HG03469 (cell line): ENCODE data around the gene GBE1.

Experiments
- ATAC-seq: cut with Tn5 transposase; IDR thresholded peaks from one replicate; pipeline ENCODE4 v1.9.1; 2021; ENCODE audit warnings: mild to moderate bottlenecking, moderate library complexity, moderate number of reproducible peaks; ENCODE audit not compliant: unreplicated experiment

The GBE1 gene

DNA sequence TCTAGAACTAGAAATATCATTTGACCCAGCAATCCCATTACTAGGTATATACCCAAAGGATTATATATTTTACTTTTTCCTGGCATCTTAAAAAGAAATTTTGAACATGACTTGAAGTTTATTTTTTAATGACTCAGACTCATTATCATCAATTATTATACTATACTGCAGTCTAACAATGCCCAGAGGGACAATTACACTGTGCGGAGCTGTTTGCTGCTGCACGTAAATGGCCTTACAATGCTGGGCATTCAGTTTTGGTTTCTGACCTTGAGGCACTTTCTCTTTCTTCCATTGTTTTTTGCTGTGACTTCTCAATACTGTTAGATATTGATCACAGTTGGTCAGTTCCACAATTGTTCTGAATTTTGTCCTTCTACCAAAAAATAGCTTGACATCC, 128.8 kb downstream of the GBE1 start:
- no peak for ATAC-seq

DNA sequence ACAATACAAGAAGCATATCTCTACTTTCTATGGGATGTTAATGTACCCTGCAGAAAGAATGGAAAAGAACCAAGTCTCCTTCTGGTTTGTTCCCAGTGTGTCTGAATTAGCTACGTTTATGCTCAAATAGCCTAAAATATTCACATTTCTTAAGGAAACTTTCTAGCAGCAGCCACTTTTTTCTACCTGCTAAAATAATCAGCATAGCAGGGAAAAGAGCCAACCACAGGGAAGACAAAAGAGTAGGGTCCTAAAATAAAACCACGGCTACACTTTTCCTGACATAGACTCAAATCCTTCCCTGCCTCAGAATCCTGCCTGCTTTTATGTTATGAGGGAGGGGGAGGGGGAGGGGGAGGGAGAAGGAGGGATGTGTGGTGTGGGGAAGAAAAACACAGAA, 136.7 kb downstream of the GBE1 start:
- ATAC-seq: no peak

DNA sequence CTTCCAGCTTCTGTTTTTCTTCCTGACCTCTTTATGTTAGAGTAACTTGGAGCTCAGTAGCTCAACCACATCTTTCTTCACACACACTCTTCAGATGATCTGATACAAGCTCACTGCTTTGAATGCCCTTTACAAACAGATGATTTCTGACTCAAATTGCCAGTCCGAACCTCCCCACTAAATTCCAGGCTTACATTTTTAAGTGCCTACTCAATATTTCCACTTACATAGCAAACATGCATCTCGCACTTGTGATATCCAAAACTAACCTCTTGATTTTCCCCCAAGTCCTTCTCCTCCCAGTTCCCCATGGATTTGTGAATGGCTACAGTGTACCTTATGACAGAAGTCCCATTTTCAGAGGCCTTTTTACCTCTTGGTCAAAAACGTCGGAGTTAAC, 139.1 kb downstream of the GBE1 start:
- no peak for ATAC-seq

DNA sequence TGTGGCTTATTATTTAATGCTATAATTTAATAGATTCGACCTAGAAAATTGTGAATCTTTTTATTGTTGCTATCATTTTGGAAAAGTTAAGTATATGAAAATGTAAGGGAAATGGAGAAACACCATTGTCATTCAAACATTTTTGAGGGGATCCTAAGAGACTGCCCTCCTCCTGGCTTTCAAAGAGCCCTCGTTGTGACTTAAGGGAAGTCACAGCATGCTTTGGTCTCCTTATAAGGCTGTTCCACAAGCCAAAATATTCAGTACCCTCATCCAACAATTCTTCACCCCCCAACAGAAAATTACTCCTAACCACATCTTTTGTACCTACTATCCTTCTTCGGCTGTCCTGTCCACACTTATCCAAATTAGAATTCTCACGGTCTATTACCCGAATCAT, 140.2 kb downstream of the GBE1 start:
- ATAC-seq: no peak

DNA sequence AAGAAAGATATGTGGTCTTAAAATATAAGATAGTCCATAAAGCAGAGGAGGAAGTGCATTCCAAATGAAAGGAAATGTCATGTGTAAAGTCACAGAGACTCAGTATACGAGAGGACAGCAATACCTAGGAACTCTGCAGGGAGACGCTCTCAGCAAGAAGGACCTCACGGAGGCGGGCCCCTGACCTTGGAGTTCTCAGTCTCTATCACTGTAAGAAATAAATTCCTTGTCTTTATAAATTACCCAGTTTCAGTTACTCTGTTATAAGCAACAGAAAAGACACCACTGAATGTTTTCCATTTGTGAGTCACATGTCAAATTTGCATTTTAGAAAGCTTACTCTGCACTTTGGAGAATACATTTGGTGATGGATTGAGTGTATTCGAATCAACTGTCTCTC, 140.6 kb downstream of the GBE1 start:
- ATAC-seq: no peak

DNA sequence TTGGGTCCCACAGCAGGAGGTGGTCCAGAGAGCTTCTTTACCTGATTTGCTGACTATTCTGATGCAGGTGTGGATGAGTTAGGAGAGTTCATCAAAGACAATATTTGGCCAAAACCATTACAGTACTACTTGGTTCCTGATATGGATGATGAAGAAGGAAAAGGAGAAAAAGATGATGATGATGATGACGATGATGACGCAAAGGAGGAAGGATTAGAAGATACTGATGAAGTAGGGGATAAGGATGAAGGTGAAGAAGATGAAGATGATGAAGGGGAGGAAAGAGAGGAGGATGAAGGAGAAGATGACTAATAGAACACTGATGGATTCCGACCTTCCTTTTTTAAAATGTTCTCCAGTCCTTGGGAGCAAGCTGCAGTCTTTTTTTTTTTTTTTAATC, 148.7 kb downstream of the GBE1 start:
- ATAC-seq: no peak

DNA sequence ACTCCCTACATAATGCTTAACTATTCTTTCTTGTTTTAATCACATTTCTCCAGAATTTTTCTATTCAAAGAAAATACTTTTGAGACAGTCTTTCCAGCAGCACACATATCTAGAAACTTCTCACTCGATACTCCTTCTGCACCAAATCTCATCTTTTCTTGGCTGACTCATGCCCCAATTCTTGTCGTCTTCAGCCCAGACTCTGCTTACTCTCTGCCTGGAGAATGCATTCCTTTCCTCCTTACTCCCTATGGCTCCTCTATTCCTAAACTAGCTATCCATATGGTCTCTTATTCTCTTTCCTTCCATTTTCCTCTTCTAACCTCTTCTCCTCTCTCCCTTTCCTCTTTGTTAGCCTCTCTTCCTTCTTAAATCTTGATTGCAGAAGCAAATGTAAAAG, 158.7 kb downstream of the GBE1 start:
- no peak for ATAC-seq

DNA sequence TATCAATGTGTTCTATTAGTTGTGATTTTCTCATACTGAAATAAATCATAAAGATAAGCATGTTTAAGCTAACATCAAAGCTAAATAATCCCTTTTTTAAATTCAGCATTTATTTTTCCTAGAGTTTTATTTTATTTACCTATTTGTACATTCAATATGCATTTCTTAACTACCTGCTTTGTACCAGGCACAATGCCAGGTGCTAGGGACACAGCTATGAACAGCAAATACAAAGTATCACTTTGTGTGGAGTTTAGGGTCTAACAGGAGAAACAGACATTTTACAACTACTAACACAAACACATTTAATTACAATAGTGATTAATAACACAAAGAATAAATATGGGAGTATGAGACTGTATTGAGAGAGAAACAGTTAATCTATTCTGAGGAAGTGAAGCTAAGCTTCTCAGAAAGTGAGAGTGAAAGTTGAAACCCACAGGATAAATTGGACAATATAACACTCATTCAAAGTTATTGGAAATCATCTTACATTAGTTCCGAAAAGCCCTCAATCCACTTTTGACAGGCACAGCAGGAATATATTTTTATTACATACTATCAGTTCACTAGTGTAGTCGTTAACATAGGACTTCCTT, 159.6 kb downstream of the GBE1 start:
- no peak for ATAC-seq

DNA sequence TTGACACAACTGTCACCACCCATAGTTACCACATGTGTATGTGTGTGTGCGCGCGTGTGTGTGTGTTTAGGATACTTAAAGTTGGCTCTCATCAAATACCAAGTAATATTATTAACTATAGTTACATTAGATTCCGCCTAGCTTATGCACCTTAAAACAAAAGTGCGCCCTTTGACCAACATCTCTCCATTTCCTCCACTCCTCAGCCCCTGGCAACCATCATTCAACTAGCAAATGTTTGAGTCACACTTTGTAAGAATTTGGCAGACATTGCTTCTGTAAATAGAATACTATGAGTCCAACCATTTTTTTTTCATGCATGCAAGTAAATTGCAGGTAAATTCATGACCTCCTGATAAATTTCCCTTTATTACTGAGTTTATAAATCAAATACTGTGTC, 169.3 kb downstream of the GBE1 start:
- no peak for ATAC-seq

DNA sequence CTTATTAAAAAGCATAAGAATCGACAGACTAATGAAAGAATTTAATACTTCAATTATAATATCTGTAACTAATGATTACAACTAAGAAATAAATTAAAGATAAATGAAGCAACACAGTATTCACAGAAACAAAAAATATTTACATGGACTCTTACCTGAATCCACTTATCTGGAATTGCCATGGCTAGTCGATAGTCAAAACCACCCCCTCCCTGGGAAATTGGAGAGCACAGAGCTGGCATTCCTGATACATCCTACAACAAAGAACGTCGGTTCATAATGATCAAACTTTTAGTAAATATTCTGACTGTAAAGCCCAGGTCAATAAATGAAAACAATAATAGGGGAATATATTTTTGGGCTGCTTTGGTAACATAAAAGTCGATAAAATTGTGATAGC, 175.5 kb downstream of the GBE1 start:
- no peak for ATAC-seq

DNA sequence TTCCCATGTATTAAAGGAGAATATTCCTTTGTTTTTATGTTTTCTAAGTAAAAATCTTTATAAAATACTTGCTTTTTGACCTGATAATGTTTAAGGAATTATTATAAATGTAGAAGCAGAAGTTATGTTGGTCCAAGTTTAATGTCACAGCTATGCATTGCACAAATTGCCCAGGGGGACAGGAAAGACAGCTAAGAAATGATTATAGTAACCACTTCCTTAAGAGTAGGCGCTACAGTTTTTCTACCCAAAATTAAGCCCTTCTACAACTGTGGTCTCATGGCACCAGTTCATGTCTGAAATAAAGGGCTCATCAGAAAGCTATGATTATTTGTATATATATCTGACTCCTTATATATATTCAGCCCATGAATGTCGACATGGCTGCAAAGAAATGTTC, 176.4 kb downstream of the GBE1 start:
- ATAC-seq: no peak

DNA sequence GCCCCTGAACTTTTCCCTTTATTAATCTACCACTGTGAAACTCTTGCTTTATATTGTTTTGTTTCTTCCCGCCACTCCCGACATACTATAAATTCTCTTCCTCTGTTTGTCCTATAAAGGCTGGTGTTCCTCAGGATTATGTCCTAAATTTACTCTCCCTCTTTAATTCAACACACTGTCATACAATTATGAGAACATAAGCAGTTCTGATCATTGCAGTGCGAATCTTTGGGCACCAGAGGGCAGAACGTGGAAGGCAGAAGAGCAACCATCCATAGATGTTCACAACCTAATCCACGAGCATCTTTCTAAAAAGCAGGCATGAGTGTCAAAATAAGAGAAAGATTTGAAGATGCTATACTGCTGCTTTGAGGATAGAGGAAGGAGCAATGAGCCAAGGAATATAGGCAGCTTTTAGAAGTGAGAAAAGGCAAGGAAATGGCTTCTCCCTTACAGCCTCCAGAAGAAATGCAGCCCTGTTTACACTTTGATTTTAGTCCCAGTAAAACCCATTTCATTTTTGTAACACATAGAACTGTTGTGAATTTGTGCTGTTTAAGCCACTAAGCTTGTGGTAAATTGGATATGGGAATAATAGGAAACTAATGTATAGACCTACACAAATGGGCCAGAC, 179.4 kb downstream of the GBE1 start:
- ATAC-seq: peak; percentile 73

DNA sequence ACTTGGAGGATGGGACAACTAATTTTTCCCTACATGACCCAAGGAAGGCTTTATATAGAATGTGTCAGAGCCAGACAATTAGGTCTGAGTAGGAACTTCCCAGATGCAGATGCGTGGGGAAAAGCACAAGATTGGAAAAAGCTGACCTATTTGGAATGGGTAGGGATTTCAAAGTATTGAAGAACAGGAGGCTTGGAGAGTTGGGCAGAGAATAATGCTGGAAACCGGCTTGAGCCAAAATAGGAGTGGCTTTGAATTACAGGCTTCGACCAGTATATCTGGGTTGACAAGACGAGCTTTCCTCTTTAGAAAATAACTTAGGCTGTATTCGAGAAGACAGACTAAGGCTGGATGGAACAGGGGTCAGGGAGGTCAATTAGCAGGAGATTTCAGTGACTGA, 181.1 kb downstream of the GBE1 start:
- no peak for ATAC-seq

DNA sequence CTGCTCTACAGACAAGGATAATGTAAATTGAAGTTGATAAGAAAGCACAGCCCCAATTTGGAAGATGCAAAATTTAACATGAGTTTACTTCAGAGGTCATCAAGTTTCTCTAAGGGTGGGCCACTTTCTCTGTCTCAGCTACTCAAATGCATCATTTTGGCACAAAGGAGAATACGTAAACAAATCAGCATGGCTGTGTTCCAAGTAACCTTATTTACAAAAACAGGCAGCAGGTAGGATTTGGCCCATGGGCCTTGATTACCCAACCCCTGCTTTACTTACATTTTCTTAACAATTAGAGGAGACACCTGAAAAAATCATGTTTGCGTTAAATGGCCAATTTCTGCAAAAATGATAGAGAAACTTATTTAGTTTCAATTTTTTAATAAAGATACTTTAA, 181.7 kb downstream of the GBE1 start:
- no peak for ATAC-seq

DNA sequence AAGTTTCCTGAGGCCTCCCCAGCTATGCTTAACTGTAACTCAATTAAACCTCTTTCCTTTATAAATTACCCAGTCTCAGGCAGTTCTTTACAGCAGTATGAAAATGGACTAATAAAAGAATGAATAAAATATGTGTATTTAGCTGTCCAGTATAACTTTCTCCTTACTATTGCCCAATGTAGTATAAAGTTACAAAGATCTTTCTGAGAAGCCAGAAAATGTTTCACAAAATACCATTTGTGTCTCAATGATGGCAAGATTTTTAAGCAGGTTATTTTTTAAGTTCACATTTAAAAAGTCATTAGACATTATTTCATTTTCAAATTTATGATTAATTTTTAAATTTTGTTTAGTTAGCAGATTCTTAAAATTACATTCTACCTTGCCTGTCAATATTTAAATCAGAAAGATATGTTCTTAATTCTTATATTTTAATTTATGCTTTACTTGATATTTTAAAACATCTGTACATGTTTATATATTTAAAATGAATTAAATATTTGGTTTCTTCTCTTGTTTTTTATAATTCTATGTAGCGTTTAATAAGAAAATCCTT, 189.2 kb downstream of the GBE1 start:
- no peak for ATAC-seq

DNA sequence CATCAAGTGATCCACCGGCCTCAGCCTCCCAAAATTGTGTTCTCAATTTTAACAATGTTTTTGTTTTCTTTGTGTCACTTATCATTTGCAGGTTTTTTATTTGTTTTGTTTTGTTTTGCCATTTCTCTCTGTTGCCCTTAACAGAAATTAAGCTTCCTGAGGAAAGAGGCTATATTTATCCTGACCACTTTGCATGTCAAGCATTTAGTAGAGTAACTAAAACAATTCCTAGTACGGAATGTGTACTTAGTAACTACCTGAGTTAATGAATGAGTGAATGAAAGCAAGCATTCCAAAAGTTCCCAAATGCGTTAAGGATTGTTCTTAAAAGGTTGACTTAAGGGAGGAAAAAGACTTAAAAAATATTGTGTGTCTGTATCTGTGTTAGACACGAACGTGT, 193.1 kb downstream of the GBE1 start:
- no peak for ATAC-seq

DNA sequence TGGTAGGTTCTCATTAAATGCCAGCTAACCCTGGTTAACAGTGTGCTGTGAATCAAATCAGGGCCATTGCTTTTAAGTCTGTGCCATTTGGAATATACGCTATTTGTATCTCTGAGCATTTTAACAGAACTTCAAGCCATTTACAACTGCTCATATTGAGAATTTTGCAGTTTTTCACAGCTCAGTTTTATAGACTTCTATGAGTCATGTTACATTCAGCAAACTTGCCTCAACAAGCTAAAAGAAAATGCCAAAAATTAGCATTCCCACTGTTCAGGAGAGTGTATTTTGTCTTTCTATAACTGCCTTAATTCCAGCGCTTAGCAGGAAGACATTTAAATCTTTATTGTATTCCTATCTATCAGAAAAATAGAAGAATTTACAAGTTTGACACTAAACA, 196.4 kb downstream of the GBE1 start:
- ATAC-seq: no peak

DNA sequence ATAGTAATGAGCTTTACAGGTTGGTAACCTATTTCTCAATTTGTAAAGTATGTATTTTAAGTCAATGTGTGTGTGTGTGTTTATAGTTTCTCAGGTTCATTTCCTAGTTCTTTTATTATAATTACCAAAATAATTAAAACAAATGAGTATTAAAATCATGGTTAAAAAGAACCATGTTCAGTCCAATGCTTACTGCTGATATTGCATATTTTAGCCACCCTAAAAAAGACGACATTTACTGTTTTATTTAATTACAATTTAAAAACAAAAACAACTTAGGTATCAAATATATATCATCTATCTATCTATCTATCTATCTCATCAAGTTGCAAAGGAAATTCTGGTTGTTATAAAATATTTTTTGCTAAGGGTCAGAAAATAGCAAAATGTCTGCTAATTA, 203.3 kb downstream of the GBE1 start:
- no peak for ATAC-seq

DNA sequence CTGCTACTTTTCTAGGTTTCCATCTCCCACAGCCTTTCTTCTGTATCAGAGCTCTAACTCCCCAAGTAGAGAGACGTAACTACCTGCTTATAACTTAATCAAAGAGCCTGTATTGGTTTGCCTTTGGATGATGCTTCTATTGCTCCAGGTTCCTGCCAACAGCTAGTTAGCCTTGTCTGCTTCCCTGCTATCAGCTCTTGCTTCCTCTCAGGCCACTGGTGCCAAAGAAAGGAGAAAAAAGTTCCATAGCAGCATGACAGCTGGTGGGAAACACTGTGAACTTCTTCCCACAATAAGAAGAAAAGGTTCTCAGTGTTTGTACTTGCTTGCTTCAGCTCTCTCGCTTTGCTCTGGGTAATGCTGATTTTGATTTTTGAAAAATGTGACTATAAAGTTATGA, 206.6 kb downstream of the GBE1 start:
- ATAC-seq: no peak

DNA sequence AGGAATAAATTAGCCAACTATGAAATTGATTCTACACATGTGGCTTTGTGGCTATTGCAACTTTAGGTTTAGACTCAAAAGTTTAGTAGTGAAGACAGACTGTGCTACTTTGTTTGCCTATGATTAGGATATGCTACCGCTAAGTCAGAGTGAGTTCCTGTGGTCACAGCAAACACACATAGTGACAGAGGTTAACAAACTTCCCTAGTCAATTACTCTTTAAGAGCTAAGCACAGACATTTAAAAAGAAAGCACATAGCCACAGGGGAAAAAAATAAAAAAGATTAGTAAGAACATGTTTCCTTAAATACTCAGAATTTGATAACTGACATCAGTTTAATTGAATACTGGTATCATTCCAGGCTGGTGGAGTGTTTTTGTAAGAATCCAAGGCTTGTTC, 207.1 kb downstream of the GBE1 start:
- ATAC-seq: peak; percentile 40

DNA sequence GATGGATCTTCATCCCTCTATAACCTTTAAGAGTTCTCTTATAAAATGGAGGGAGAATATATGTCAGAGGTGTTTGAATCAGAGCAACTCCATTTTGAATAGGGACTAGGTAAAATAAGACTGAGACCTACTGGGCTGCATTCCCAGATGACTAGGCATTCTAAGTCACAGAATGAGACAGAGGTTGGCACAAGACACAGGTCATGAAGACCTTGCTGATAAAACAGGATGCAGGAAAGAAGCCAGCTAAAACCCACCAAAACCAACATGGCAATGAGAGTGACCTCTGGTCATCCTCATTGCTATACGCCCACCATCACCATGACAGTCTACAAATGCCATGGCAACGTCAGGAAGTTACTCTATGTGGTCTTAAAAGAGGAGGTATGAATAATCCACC, 211.0 kb downstream of the GBE1 start:
- no peak for ATAC-seq

DNA sequence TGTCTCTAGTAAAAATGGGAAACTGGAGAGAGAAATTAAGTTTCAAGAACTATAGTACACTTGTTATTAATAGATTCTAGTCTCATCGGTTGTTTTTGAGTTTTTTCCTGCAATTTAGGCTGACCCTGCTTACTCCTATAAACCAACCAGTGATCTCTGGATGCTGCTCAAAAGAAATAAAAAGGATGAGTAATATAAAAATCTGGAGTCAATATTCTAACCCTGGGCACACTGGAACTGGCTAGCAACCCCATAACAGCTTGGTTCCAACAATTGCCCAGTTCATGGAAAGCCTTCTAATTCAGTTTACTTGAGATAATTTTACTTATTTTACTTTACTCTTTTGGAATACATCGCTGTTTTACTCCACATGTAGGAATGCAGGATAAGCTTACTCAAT, 211.6 kb downstream of the GBE1 start:
- no peak for ATAC-seq

DNA sequence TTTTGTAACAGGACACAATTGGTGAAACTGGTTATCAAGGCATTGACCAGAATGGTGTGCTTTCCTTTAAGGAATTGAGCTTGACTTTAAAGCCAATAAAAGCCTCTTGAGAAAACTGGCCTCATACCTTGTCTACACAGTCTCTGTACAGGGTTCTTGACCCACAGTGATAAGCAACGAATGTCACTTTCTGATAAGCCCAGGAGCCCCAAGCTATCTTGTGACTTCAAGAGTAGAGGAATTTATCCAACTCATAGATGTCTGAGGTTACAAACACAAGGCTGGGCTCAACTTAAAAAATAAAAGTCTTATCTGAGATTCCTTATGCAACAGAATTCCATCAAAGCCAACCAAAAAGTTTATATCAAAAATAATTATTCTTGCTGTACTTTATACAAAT, 212.1 kb downstream of the GBE1 start:
- ATAC-seq: no peak
